ENCODE measurements around the gene UPF2.

The UPF2 gene

GRCh38 chr10:11884706-11885423, 157.7 kb downstream of the UPF2 start:
- peak; percentile 41 for DNase-seq (ENCODE audit: low spot score)

GRCh38 chr10:11882646-11883375, 159.8 kb downstream of the UPF2 start:
- peak; percentile 85 for DNase-seq (ENCODE audit: low spot score)

- peak; percentile 99 for DNase-seq (ENCODE audit: low spot score)
These were observed 160.9 kb downstream of the UPF2 start for GRCh38 chr10:11881477-11882417.

- no peak for DNase-seq (ENCODE audit: low spot score)
These were observed 161.6 kb downstream of the UPF2 start for GRCh38 chr10:11881030-11881476.

- DNase-seq (ENCODE audit: low spot score) = peak; percentile 54
These were observed 162.2 kb downstream of the UPF2 start for GRCh38 chr10:11880151-11881029.

GRCh38 chr10:11879387-11880094, 163.1 kb downstream of the UPF2 start:
- peak; percentile 32 for DNase-seq (ENCODE audit: low spot score)

- DNase-seq (ENCODE audit: low spot score) = no peak
These were observed 163.8 kb downstream of the UPF2 start for GRCh38 chr10:11878776-11879175.

GRCh38 chr10:11877591-11877905, 165.1 kb downstream of the UPF2 start:
- DNase-seq (ENCODE audit: low spot score) = no peak

GRCh38 chr10:11876805-11877590, 165.6 kb downstream of the UPF2 start:
- no peak for DNase-seq (ENCODE audit: low spot score)

GRCh38 chr10:11876324-11876723, 166.3 kb downstream of the UPF2 start:
- no peak for DNase-seq (ENCODE audit: low spot score)

- peak; percentile 98 for DNase-seq (ENCODE audit: low spot score)
These were observed 166.9 kb downstream of the UPF2 start for GRCh38 chr10:11875494-11876281.

- DNase-seq (ENCODE audit: low spot score) = peak; percentile 82
These were observed 167.8 kb downstream of the UPF2 start for GRCh38 chr10:11874568-11875493.

GRCh38 chr10:11871466-11871865, 171.1 kb downstream of the UPF2 start:
- DNase-seq (ENCODE audit: low spot score) = peak; percentile 37

GRCh38 chr10:11870900-11871400, 171.7 kb downstream of the UPF2 start:
- no peak for DNase-seq (ENCODE audit: low spot score)

GRCh38 chr10:11870461-11870780, 172.2 kb downstream of the UPF2 start:
- no peak for DNase-seq (ENCODE audit: low spot score)
